Ishikawa (cell line): ENCODE data around the gene THRB.

Source experiments
- FOXM1 ChIP-seq: IDR thresholded peaks from 2 replicates; pipeline ENCODE4 v1.6.1; 2012; ENCODE audit warnings: low read depth, borderline replicate concordance
- NFIC ChIP-seq: IDR thresholded peaks from 2 replicates; pipeline ENCODE4 v1.6.1; 2012
- REST ChIP-seq: IDR thresholded peaks from 2 replicates; pipeline ENCODE4 v1.6.1; 2012; ENCODE audit warnings: low read depth, mild to moderate bottlenecking
- ZBTB7A ChIP-seq: IDR thresholded peaks from 2 replicates; pipeline ENCODE4 v1.6.1; 2012; ENCODE audit warnings: low read depth

GRCh38 chr3:24470277-24470676, 24.4 kb downstream of the THRB start:
- TF ChIP-seq FOXM1, result no peak
- no peak for TF ChIP-seq NFIC
- TF ChIP-seq ZBTB7A, result no peak
- TF ChIP-seq REST, result no peak
